Coronary artery (tissue), 2 donors: ENCODE measurements around the gene LRRC49.

Experiments used
- DNase-seq: peaks from one replicate; pipeline ENCODE4 v3.0.0-alpha.2; 2017; ENCODE audit warnings: low spot score
- H3K27ac ChIP-seq, 2 donors: fragments of 200-600 bp; sonication (generic); one replicate each; pipeline ENCODE4 v1.5.1; 2016 to 2019
- H3K4me3 ChIP-seq: fragments of 200-600 bp; sonication (generic); 2 replicates; pipeline ENCODE4 v1.5.1; 2016; ENCODE audit warnings: mild to moderate bottlenecking, moderate library complexity
- TF ChIP-seq, protein P1 (sequence below): fragments of 200-600 bp; sonication (generic); IDR thresholded peaks from one replicate; pipeline ENCODE4 v1.5.1; 2019; ENCODE audit warnings: antibody characterized with exemption

LRRC49 gene

DNA sequence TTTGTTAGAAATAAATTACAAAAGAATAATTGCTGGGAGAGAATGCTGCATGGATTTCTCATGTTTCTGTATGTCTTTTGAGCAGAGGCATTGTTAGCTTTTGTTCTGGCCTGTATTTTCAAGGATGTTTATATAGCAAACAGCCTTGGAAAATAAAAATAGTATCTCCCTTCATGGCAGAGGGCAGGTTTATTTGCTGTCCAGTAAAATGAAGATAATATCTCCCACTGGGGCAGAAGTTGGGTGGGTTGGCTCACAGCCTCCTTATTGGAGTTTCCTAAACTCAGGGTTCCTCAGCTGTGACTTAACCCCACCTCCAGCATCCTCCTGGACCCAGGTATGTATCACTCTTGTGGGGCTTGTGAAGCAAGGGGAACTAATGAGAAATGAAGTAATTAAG, 178.9 kb downstream of the LRRC49 start:
- Histone ChIP-seq H3K27ac (no peak overlapping the region), H3K4me3 (no peak overlapping the region)
- TF ChIP-seq, protein P1, sequence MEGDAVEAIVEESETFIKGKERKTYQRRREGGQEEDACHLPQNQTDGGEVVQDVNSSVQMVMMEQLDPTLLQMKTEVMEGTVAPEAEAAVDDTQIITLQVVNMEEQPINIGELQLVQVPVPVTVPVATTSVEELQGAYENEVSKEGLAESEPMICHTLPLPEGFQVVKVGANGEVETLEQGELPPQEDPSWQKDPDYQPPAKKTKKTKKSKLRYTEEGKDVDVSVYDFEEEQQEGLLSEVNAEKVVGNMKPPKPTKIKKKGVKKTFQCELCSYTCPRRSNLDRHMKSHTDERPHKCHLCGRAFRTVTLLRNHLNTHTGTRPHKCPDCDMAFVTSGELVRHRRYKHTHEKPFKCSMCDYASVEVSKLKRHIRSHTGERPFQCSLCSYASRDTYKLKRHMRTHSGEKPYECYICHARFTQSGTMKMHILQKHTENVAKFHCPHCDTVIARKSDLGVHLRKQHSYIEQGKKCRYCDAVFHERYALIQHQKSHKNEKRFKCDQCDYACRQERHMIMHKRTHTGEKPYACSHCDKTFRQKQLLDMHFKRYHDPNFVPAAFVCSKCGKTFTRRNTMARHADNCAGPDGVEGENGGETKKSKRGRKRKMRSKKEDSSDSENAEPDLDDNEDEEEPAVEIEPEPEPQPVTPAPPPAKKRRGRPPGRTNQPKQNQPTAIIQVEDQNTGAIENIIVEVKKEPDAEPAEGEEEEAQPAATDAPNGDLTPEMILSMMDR = no peak
- DNase-seq = no peak

- no peak overlapping the region for H3K4me3 ChIP-seq
- no peak for DNase-seq
- no peak overlapping the region for H3K27ac ChIP-seq
- TF ChIP-seq, protein P1 = no peak
These were observed 179.8 kb downstream of the LRRC49 start for GRCh38 chr15:71072423-71072822.

DNA sequence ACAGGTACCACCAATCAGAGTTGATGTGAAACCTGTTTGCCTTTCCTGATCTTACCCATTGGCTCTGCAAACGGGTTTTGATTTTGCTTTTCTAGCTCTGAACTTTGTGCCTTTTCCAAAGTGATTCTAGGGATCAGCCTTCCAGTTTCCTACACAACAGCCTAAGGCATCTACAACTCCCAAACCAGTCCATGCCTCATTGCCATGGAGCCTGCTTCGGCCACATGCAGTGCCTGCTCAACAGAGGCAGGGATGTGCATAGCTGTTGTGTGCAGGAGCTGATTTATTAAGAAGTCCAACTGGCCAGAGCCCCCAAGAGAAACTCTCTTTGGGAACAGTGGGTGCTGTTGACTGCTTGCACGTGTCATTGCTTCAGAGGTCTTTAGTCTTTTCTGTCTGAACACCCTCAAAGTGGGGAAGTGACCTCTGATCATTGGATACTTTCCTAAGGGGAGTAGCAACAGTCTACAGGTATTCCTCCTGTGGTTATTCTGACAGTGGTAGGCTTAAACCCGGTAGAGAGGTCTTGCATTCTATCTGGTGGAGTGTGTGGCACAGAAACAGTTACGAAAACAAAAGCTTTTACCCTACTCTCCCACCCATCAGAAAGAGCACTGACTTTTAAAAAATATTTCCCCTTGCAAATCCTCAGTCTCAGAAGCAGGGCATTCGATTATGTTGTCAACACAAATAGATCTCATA, 186.0 kb downstream of the LRRC49 start:
- TF ChIP-seq, protein P1 = no peak
- H3K4me3 ChIP-seq = no peak overlapping the region
- no peak for DNase-seq
- peak overlapping the region in 1 of 2 donors; percentile 69 for H3K27ac ChIP-seq

DNA sequence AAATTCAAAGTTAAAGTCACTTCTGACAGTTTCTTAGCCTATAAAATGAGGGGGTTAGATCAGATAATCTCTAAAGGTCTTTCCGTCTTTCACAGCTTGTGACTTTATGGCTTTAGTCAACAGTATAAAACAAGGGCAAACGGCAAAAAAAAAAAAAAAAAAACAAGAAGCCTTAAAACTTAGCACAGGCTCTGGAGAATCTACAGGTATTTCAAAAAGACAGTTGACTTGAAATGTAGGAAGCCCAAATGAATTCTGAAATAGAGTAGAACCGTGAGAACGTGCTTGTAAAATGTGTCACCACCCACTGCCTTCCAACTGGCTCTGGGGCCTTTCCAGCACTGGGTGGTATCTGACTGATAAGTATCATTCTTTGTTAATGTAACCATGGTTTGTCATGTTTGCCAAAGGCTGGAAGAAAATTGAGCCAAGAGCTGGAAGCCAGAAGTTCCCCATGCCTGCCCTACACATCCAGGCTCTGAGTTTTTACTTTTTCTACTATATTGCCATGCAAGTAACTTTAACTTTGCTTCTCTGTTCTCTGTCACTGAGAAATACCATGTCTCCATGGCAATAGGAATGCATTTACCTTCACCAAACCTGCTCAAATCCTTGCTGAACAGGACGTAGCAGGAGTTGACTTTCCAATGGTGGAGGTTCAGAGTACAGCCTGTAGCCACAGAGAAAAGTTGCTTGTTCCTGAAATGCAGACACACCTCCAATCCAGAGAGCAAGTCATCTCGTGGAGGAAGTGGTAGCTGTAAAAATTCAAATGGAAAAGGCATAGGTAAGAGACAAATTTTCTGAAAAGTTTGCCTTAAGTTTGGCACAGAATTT, 186.8 kb downstream of the LRRC49 start:
- no peak overlapping the region for H3K4me3 ChIP-seq
- peak; percentile 83 for DNase-seq
- H3K27ac ChIP-seq = peak overlapping the region; percentile 48 to 69
- TF ChIP-seq, protein P1 = no peak

DNA sequence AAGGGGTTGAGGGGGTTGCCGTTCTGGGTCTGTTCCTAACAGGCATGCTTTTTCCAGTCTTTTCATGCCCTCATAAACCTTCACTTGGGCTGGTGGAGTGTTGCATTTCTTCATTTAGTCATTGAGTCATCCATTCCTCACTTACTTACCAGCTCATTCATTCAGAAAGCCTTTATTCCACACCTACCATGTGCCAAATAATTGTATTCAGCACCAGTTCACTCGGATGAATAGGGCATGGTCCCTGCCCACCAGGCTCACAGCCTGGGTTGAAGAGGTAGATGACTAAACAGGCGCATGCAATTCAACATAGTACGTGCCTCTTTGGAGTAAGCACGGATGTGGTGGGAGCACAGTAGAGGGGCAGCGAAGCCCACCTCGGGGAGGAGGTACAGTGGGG, 187.5 kb downstream of the LRRC49 start:
- DNase-seq = no peak
- TF ChIP-seq, protein P1 = no peak
- no peak overlapping the region for H3K4me3 ChIP-seq
- peak overlapping the region; percentile 48 to 69 for H3K27ac ChIP-seq

GRCh38 chr15:71080705-71081104, 188.1 kb downstream of the LRRC49 start:
- H3K27ac ChIP-seq = peak overlapping the region; percentile 48 to 69
- TF ChIP-seq, protein P1 = no peak
- no peak for DNase-seq
- no peak overlapping the region for H3K4me3 ChIP-seq
